Panc1 (cell line): ENCODE data around the gene SYCP1. TPM values are rescaled to one million over a fixed set of nuclear protein-coding genes. Genes with fewer than 3 reads are reported as not detected.

Experiments
- ATAC-seq: fragments of 200-7000 bp; cut with Tn5 transposase; 2 replicates; pipeline ENCODE4 v1.9.1; 2020; ENCODE audit warnings: mild to moderate bottlenecking, moderate library complexity
- BruUV-seq: library from RNA; stranded (reverse); fragments of 400-500 nt; replicated peaks from 2 replicates; lab custom pipeline; 2021; lab: Mats Ljungman, UMichigan
- CTCF ChIA-PET: fragments of 300-600 bp; sonication (Branson Sonifier 250); formaldehyde crosslinking; loops from one replicate; lab custom pipeline; 2022; ENCODE audit warnings: antibody characterized with exemption; lab: Charles Lee
- POLR2A ChIA-PET: fragments of 300-600 bp; sonication (Branson Sonifier 250); formaldehyde crosslinking; loops from one replicate; lab custom pipeline; 2022; ENCODE audit warnings: antibody characterized with exemption; lab: Charles Lee
- DNase-seq: peaks from one replicate; pipeline ENCODE4 v3.0.0-alpha.2; 2010; ENCODE audit warnings: low read depth, low spot score
- H3K27ac ChIP-seq: 2 replicates; pipeline ENCODE4 v1.5.1; 2011; ENCODE audit warnings: mild to moderate bottlenecking, low read length, inconsistent platforms
- H3K27me3 ChIP-seq: fragments of 200-500 bp; sonication (Bioruptor generic); 2 replicates; pipeline ENCODE4 v1.6.0; 2014; ENCODE audit warnings: low read length, inconsistent platforms; ENCODE audit not compliant: control insufficient read depth, insufficient read depth
- H3K36me3 ChIP-seq: fragments of 200-500 bp; sonication (Bioruptor generic); 2 replicates; pipeline ENCODE4 v1.5.1; 2014; ENCODE audit warnings: inconsistent platforms, mild to moderate bottlenecking, low read length, moderate library complexity; ENCODE audit not compliant: control insufficient read depth, insufficient read depth
- H3K4me1 ChIP-seq: 2 replicates; pipeline ENCODE4 v1.5.1; 2011; ENCODE audit warnings: inconsistent platforms, mild to moderate bottlenecking, low read length, moderate library complexity; ENCODE audit not compliant: control insufficient read depth, insufficient read depth
- H3K4me3 ChIP-seq, 2 experiments: 2 replicates each; pipeline ENCODE4 v1.5.1; 2011 to 2012; ENCODE audit warnings: low read depth in 2 of 2, low read length in 2 of 2, mild to moderate bottlenecking in 2 of 2, inconsistent platforms in 1 of 2, moderate library complexity in 1 of 2
- H3K9me3 ChIP-seq: fragments of 200-500 bp; sonication (Bioruptor generic); 2 replicates; pipeline ENCODE4 v1.5.1; 2014; ENCODE audit warnings: low read depth, mild to moderate bottlenecking, inconsistent platforms, low read length, moderate library complexity; ENCODE audit not compliant: control insufficient read depth, insufficient read depth
- POLR2AphosphoS5 ChIP-seq: IDR thresholded peaks from 2 replicates; pipeline ENCODE4 v1.6.1; 2012; ENCODE audit warnings: mild to moderate bottlenecking, low read depth, low read length, moderate library complexity
- TCF7L2 ChIP-seq: IDR thresholded peaks from 2 replicates; pipeline ENCODE4 v1.6.1; 2011; ENCODE audit warnings: mild to moderate bottlenecking, low read depth, low read length, inconsistent platforms
- in situ Hi-C: cut with HindIII; loops from 2 replicates; pipeline ENCODE4 v1.10.0; 2016; ENCODE audit warnings: low sequenced_read_pairs, low pct_unique_long_range_greater_than_20kb
- intact Hi-C: fragments of 100-400 bp; cut with micrococcal nuclease; formaldehyde crosslinking; loops from one replicate; pipeline ENCODE4 v1.10.0; 2022; ENCODE audit not compliant: unreplicated experiment
- total RNA-seq: library from RNA; stranded (reverse); gene quantifications from one replicate; pipeline ENCODE4 v1.2.1, GENCODE V29; 2021; ENCODE audit not compliant: unreplicated experiment
- TF ChIP-seq, protein P1 (sequence below), 2 experiments: IDR thresholded peaks; 2 replicates each; pipeline ENCODE4 v1.6.1; 2011 to 2012; ENCODE audit warnings: low read depth in 2 of 2, control low read depth in 1 of 2, low read length in 1 of 2, mild to moderate bottlenecking in 1 of 2, moderate library complexity in 1 of 2; ENCODE audit not compliant: insufficient read depth in 1 of 2
- TF ChIP-seq, protein P2 (sequence below): fragments of 450-650 bp; IDR thresholded peaks from 2 replicates; pipeline ENCODE4 v1.5.1; 2017; ENCODE audit warnings: mild to moderate bottlenecking

Gene SYCP1
- total RNA-seq, 1 experiment from 2014 or later, result not detected

GRCh38 chr1:114832057-114832456 is 22.6 kb upstream of the SYCP1 start:
- BruUV-seq, result no TSS peak
- CTCF ChIA-PET, result no interaction called here
- no peak for ATAC-seq
- Histone ChIP-seq H3K36me3 (no peaks in the 10 kb centered on the region), H3K27me3 (no peaks in the 10 kb centered on the region), H3K27ac (no peak overlapping the region), H3K4me3 (no peak overlapping the region), H3K4me1 (no peaks in the 10 kb centered on the region), H3K9me3 (no peaks in the 10 kb centered on the region)
- POLR2A ChIA-PET, result no interaction called here
- DNase-seq, result no peak
- in situ Hi-C loops, result no loop called here
- intact Hi-C loops, result no loop called here
- TF ChIP-seq, protein P1, sequence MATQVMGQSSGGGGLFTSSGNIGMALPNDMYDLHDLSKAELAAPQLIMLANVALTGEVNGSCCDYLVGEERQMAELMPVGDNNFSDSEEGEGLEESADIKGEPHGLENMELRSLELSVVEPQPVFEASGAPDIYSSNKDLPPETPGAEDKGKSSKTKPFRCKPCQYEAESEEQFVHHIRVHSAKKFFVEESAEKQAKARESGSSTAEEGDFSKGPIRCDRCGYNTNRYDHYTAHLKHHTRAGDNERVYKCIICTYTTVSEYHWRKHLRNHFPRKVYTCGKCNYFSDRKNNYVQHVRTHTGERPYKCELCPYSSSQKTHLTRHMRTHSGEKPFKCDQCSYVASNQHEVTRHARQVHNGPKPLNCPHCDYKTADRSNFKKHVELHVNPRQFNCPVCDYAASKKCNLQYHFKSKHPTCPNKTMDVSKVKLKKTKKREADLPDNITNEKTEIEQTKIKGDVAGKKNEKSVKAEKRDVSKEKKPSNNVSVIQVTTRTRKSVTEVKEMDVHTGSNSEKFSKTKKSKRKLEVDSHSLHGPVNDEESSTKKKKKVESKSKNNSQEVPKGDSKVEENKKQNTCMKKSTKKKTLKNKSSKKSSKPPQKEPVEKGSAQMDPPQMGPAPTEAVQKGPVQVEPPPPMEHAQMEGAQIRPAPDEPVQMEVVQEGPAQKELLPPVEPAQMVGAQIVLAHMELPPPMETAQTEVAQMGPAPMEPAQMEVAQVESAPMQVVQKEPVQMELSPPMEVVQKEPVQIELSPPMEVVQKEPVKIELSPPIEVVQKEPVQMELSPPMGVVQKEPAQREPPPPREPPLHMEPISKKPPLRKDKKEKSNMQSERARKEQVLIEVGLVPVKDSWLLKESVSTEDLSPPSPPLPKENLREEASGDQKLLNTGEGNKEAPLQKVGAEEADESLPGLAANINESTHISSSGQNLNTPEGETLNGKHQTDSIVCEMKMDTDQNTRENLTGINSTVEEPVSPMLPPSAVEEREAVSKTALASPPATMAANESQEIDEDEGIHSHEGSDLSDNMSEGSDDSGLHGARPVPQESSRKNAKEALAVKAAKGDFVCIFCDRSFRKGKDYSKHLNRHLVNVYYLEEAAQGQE (IDR thresholded peaks at IDR 0.05; ENCODE audit: insufficient read depth in 1 of 2, low read depth in 2 of 2, low read length in 1 of 2), result no peak
- no peak for TF ChIP-seq TCF7L2

DNA sequence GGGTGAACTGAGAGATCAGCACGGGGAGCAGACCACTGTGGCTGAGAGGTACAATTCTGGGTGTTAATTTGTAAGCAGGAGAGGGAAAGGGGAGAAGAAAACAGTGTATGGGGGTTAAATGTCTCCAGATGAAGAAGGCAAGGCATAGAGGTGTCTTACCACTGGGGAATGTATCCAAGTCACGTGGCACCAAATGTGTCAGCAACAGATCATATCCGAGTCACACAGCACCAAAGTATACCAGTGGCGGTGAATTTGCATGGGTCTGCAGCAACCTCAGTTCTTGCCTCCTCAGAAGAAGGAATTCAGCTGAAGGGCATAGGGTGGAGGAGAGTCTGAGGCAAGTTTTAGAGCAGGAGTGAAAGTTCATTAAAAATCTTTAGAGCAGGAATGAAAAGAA is 21.2 kb upstream of the SYCP1 start:
- no peaks in the 10 kb centered on the region for H3K36me3 ChIP-seq
- CTCF ChIA-PET, result no interaction called here
- H3K4me3 ChIP-seq, result no peak overlapping the region
- ATAC-seq (no peak), DNase-seq (no peak)
- no TSS peak for BruUV-seq
- no peaks in the 10 kb centered on the region for H3K4me1 ChIP-seq
- H3K27ac ChIP-seq, result no peak overlapping the region
- no peaks in the 10 kb centered on the region for H3K27me3 ChIP-seq
- POLR2A ChIA-PET, result no interaction called here
- intact Hi-C loops (no loop called here), in situ Hi-C loops (no loop called here)
- TF ChIP-seq POLR2AphosphoS5 (no peak), TCF7L2 (no peak)
- TF ChIP-seq, protein P2, sequence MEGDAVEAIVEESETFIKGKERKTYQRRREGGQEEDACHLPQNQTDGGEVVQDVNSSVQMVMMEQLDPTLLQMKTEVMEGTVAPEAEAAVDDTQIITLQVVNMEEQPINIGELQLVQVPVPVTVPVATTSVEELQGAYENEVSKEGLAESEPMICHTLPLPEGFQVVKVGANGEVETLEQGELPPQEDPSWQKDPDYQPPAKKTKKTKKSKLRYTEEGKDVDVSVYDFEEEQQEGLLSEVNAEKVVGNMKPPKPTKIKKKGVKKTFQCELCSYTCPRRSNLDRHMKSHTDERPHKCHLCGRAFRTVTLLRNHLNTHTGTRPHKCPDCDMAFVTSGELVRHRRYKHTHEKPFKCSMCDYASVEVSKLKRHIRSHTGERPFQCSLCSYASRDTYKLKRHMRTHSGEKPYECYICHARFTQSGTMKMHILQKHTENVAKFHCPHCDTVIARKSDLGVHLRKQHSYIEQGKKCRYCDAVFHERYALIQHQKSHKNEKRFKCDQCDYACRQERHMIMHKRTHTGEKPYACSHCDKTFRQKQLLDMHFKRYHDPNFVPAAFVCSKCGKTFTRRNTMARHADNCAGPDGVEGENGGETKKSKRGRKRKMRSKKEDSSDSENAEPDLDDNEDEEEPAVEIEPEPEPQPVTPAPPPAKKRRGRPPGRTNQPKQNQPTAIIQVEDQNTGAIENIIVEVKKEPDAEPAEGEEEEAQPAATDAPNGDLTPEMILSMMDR, result no peak
- TF ChIP-seq, protein P1 (IDR thresholded peaks at IDR 0.05; ENCODE audit: insufficient read depth in 1 of 2, low read depth in 2 of 2, low read length in 1 of 2), result no peak
- H3K9me3 ChIP-seq, result no peaks in the 10 kb centered on the region
